Posterior cingulate gyrus (tissue), 11 donors: ENCODE measurements around the gene HAPSTR1.
"Not testable (repeated sequence)": the region's sequence is repeated elsewhere in the genome, so short reads cannot be mapped to it uniquely, and the experiment has no call there.

Experiments used
- DNase-seq, 10 donors: peaks; one replicate each; pipeline versions ENCODE4 v3.0.0 to v3.0.0-alpha.2; 2020 to 2021; ENCODE audit warnings: mixed read lengths in 3 of 10
- intact Hi-C: fragments of 100-400 bp; cut with DNase I; formaldehyde crosslinking; loops from one replicate; pipeline ENCODE4 v1.15.1; 2023

HAPSTR1 gene

DNA sequence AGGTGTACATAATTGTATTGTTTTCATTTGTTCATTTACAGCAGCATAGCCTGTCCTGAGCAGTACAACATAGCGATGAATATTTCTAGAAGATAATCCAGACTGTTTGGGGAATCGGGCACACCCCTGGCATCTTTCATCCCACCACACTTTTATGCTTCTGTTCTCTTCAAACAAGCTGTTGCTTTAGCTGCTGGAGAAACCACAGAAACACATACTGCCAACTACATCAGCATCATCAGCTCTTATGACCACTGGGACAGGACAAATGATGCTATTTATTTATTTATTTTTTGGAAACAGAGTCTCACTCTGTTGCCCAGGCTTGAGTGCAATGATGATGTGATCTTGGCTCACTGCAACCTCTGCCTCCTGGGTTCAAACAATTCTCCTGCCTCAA lies 22.6 kb upstream of the HAPSTR1 start:
- DNase-seq, result no peak
- intact Hi-C loops, result no loop called here

DNA sequence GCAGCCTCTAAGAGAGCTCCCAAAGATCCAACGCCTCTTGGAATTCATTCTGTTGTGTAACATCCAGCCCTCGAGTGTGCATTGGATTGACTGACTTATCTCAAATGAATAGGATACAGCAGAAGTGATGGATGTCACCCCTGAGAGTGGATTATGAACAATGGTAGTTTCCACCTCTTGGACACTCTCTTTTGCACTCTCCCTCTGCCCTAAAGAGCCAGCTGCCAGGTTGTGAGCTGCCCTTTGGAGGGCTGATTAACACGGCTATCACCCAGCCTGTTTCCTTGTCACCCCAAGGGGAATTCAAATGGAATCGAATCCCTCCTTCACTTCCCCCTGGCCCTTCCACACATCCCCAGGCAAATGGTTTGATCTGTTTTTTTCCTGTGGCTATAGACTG lies 21.2 kb upstream of the HAPSTR1 start:
- no peak for DNase-seq
- intact Hi-C loops, result no loop called here

DNA sequence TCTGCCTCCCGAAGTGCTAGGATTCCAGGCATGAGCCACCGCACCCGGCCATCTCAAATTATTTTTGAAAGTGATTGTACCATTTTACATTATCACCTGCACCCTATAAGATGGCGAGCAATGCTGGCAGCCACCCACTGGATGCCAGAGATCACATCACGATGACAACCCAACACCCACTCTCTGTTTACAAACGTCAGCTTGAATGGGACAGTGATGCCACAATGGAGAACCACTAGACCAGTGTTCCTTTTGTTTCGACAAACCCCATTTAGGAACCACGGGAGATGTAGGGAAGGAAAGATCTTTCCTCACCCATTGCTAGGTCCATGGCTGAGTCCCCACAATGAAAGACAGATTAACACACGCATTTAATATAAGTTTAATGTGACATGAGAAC lies 20.1 kb upstream of the HAPSTR1 start:
- intact Hi-C loops, result no loop called here
- DNase-seq, result no peak

DNA sequence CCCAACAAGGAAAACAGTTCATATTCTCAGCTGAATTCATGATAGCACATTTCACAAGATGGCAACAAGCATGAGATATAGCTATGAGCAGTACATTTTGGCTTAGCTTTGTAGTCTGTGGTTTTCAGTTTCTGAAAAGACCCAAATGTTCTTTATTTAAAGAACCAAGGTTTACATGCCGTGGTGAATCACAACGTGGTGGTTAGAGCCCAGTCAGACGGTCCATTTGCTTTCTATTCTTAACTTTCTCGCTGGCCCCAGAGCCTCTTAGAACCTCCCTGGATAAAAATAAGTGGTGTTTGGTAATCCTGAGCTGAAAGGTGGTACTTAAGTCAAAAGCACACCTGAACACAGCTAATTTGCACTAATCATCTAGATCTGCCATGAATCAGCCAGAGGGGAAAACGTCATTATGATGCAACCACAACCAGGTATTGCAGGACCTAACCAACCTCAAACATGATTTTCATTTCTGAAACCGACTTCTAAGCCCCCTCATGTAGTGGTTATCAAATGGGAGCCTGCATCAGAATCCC lies 18.6 kb upstream of the HAPSTR1 start:
- intact Hi-C loops, result no loop called here
- DNase-seq, result no peak

- DNase-seq, result no peak
- intact Hi-C loops, result no loop called here
These were observed 16.0 kb upstream of the HAPSTR1 start for GRCh38 chr16:9075299-9076071.

- DNase-seq, result no peak
- intact Hi-C loops, result no loop called here
These were observed 14.2 kb upstream of the HAPSTR1 start for GRCh38 chr16:9077091-9077809.

GRCh38 chr16:9078467-9079429 lies 12.7 kb upstream of the HAPSTR1 start:
- intact Hi-C loops, DNase-seq: not testable (repeated sequence)

DNA sequence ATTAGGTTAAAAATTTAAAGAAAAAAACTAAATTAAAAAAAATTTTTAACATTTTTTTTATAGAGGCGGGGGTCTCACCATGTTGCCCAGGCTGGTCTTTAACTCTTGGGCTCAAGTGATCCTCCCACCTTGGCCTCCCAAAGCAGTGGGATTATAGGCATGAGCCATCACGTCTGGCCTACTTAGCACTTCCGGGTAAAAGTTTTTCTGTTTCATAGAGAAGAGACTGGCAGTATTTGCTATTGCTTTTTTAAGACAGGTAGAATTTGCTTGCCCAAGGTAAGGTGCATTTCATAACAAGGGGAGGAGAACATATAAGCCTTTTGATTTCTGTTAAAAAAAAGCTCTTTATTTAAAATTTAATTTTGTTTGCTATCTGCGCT lies 12.0 kb upstream of the HAPSTR1 start:
- intact Hi-C loops, result no loop called here
- no peak for DNase-seq

GRCh38 chr16:9081158-9081557 lies 10.3 kb upstream of the HAPSTR1 start:
- intact Hi-C loops, result no loop called here
- no peak for DNase-seq

GRCh38 chr16:9081843-9082242 lies 9.6 kb upstream of the HAPSTR1 start:
- DNase-seq, result no peak
- intact Hi-C loops, result no loop called here

DNA sequence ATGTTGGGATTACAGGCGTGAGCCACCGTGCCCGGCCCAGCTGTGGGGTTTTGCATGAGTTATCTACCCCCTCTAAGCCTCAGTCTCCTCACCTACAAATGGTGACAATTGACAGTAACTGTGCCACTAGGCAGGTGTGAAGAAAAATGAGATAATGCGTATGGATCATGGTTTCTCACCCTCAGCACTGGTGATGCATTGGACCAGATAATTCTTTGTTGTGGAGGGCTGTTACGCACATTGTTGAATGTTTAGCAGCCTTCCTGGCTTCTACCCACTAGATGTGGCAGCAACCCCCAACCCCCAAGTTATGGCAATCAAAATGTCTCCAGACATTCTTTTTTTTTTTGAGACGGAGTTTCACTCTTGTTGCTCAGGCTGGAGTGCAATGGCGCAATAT lies 9.0 kb upstream of the HAPSTR1 start:
- intact Hi-C loops, result no loop called here
- DNase-seq, result no peak

DNA sequence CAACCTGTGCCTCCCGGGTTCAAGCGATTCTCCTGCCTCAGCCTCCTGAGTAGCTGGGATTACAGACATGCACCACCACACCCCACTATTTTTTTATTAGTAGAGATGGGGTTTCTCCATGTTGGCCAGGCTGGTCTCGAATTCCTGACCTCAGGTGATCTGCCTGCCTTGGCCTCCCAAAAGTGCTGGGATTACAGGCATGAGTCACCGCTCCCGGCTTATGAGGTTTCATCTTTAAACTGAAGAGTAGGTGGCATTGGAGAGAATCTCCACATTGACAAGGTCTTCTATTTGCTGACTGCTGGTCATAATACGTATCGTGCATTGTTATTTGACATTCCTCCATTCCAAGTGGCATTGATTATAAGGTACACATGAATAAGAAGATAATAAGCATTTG lies 3.7 kb upstream of the HAPSTR1 start:
- intact Hi-C loops, DNase-seq: not testable (repeated sequence)

DNA sequence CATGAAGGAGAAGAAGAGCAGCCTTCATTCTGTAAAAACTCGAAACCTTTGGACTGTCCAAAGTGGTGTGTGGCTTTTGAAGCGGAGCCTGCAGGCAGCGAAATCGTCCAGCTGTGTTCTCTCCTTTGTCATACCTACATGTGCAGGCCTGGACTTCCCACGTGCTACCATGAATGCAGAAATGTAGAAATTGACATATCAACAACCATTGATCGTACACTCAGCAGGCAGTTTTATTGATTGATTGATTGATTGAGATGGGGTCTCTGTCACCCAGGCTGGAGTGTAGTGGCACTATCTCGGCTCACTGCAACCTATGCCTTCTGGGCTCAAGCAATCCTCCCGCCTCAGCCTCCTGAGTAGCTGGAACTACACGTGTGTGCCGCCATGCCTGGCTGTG lies 2.6 kb upstream of the HAPSTR1 start:
- DNase-seq, result no peak
- intact Hi-C loops, result no loop called here

GRCh38 chr16:9089660-9090059 lies 1.8 kb upstream of the HAPSTR1 start:
- intact Hi-C loops, result loop anchor here (2.0 kb wide), 1 partner anchor 127 kb away; the partner anchor contains the start of gene USP7
- DNase-seq, result no peak

GRCh38 chr16:9090101-9090959 lies 1.1 kb upstream of the HAPSTR1 start:
- intact Hi-C loops, result loop anchor here (2.0 kb wide), 1 partner anchor 128 kb away; the partner anchor contains the start of gene USP7

DNA sequence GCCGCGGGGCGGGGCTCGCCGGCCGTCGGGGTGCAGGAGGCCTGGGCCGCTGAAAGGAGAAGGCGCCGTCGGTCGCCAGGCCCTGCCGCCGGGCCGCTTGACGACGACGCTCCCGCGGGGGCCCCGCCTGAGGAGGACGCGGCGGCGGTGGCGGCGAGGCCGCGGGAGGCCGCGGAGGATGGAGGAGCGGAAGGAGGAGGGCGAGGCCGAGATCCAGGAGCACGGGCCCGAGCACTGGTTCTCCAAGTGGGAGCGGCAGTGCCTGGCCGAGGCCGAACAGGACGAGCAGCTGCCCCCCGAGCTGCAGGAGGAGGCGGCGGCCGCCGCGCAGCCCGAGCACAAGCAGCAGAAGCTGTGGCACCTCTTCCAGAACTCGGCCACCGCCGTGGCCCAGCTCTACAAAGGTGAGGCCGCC lies 430 bp downstream of the HAPSTR1 start:
- DNase-seq, result peak in 6 of 10 donors; percentile 12 to 81 (median 30)

More at GRCh38 chr16:9090101-9090959, 1.1 kb upstream of the HAPSTR1 start:
- DNase-seq, result peak in 7 of 10 donors; percentile 30 to 91 (median 39)

GRCh38 chr16:9092282-9092977 lies 986 bp downstream of the HAPSTR1 start:
- intact Hi-C loops, result no loop called here
- DNase-seq, result peak in 8 of 10 donors; percentile 13 to 89 (median 28)

More for the DNA sequence above, 430 bp downstream of the HAPSTR1 start:
- intact Hi-C loops, result loop anchor here (1.0 to 2.0 kb wide), 2 partner anchors 129 to 224 kb away; partner anchors contain the start of gene USP7

GRCh38 chr16:9092978-9093344 lies 1.5 kb downstream of the HAPSTR1 start:
- intact Hi-C loops, result no loop called here
- peak in 3 of 10 donors; percentile 24 to 80 (median 74) for DNase-seq
